Measurements from ENCODE around the gene BLTP3B. TPM values are rescaled to one million over a fixed set of nuclear protein-coding genes. Genes with fewer than 3 reads are reported as not detected.
"Not testable (repeated sequence)": the region's sequence is repeated elsewhere in the genome, so short reads cannot be mapped to it uniquely, and the experiment has no call there.

Gene BLTP3B
- total RNA-seq, 1 experiment from 2014 or later, result 22.4 TPM

DNA sequence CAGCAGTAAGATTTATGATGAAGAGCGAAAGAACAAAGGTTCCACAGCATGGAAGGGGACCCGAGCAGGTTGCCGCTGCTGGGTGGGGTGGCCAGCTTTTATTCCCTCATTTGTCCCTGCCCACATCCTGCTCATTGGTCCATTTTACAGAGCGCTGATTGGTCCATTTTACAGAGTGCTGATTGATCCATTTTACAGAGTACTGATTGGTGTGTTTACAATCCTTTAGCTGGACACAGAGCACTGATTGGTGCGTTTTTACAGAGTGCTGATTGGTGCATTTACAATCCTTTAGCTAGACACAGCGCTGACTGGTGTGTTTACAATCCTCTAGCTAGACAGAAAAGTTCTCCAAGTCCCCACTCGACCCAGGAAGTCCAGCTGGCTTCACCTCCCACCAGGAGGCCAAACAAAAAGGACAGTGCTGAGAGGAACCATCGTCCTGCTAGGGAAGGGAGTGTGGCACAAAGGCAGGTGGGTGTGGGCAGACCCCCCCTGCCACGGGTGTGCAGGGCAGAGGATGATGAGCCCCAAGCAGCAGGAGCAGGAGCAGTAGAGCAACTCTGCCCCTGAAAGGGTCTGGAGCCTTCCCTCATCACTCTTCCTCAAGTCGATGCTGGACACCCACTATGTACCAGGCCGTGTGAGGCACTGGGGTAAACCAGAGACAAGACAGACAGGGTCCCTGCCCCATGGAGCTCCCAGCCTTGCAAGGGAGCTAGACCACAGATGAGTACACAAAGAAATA, 46.4 kb upstream of the BLTP3B start:
- POLR2A ChIA-PET, result not testable (repeated sequence)

GRCh38 chr12:100187857-100188519, 45.3 kb upstream of the BLTP3B start:
- H3K27ac Mint-ChIP-seq, result no peak overlapping the region
- TF ChIP-seq PRRX2 (CRISPR knock-in tag; IDR thresholded peaks at IDR 0.05) (no peak), ZNF532 (CRISPR knock-in tag; IDR thresholded peaks at IDR 0.05; ENCODE audit: borderline replicate concordance) (no peak), FOXK1 (CRISPR knock-in tag; IDR thresholded peaks at IDR 0.05) (no peak), HMGA2 (CRISPR knock-in tag; IDR thresholded peaks at IDR 0.05) (no peak), E2F4 (CRISPR knock-in tag; IDR thresholded peaks at IDR 0.05; ENCODE audit: borderline replicate concordance, low read depth) (no peak), RELA (CRISPR knock-in tag; IDR thresholded peaks at IDR 0.05; ENCODE audit: borderline replicate concordance) (no peak), GRHL2 (CRISPR knock-in tag; IDR thresholded peaks at IDR 0.05; ENCODE audit: insufficient replicate concordance, severe bottlenecking) (no peak), ATF6 (CRISPR knock-in tag; IDR thresholded peaks at IDR 0.05) (no peak), KAT7 (CRISPR knock-in tag; IDR thresholded peaks at IDR 0.05; ENCODE audit: borderline replicate concordance) (no peak), JAZF1 (CRISPR knock-in tag; IDR thresholded peaks at IDR 0.05) (no peak), ZNF671 (CRISPR knock-in tag; IDR thresholded peaks at IDR 0.05) (no peak)
- TF ChIP-seq, protein P1, sequence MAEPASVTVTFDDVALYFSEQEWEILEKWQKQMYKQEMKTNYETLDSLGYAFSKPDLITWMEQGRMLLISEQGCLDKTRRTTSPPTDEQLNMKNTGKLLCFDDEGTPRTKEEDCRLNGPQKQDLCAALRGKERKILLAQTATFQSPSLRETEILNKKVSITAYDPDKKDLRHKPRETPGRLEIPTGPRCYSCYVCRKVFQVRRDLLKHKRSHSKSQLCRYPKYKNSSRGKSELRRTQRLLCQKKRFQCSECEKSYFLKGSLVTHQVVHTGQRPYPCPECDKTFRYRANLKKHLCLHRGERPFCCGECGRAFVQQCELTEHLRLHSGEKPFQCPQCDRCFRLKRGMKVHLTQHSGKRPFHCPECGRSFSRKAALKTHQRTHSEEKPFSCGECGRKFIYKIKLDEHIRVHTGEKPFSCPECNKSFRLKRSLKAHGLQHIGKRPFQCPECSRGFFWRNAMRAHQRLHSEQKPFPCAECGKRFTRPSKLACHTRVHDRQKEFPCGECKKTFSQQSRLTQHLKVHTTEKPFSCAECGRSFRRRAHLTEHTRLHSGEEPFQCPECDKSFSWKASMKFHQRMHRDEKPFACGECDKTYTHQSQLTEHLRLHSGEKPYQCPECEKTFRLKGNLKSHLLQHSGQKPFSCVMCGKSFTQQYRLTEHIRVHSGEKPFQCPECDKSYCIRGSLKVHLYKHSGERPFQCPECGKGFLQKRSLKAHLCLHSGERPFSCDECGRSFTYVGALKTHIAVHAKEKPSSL (CRISPR knock-in tag; conservative IDR thresholded peaks at IDR 0.05), result no peak
- TF ChIP-seq, protein P2, sequence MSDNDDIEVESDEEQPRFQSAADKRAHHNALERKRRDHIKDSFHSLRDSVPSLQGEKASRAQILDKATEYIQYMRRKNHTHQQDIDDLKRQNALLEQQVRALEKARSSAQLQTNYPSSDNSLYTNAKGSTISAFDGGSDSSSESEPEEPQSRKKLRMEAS (CRISPR knock-in tag; IDR thresholded peaks at IDR 0.05), result no peak
- ATAC-seq (no peak), DNase-seq (ENCODE audit: low spot score) (no peak)
- no peaks in the 10 kb centered on the region for H3K27me3 Mint-ChIP-seq (ENCODE audit: low read depth)
- ChIA-PET POLR2A (no interaction called here), CTCF (no interaction called here)
- H3K4me1 Mint-ChIP-seq, result no peaks in the 10 kb centered on the region
- peaks cover 8% of the 10 kb centered on the region for H3K9me3 Mint-ChIP-seq
- peaks cover 29% of the 10 kb centered on the region for H3K36me3 Mint-ChIP-seq
- no peak overlapping the region for H3K4me3 Mint-ChIP-seq

More for the DNA sequence above, 46.4 kb upstream of the BLTP3B start:
- H3K9me3 Mint-ChIP-seq; H3K4me1 Mint-ChIP-seq; H3K27me3 Mint-ChIP-seq (ENCODE audit: low read depth); H3K4me3 Mint-ChIP-seq; DNase-seq (ENCODE audit: low spot score); CTCF ChIA-PET; ATAC-seq: not testable (repeated sequence)
- Mint-ChIP-seq H3K27ac (peak overlapping the region; percentile 36), H3K36me3 (peaks cover 29% of the 10 kb centered on the region)
